Epithelial cell of esophagus (primary cell): ENCODE data around the gene SLC35F4.
A peak's percentile ranks its signal among the peaks of the same experiment; 100 is the strongest.

ENCODE experiments used
- DNase-seq: peaks from one replicate; pipeline ENCODE4 v3.0.0; 2010; ENCODE audit warnings: low read depth
- H3K4me3 ChIP-seq: 2 replicates; pipeline ENCODE4 v1.5.1; 2011; ENCODE audit warnings: mild to moderate bottlenecking, low read length, control low read depth
- TF ChIP-seq, protein P1 (sequence below): IDR thresholded peaks from 2 replicates; pipeline ENCODE4 v1.5.1; 2011; ENCODE audit warnings: low read depth, mild to moderate bottlenecking, low read length, control low read depth, inconsistent platforms; ENCODE audit not compliant: insufficient read depth; ENCODE audit errors: missing control alignments

The SLC35F4 gene

DNA sequence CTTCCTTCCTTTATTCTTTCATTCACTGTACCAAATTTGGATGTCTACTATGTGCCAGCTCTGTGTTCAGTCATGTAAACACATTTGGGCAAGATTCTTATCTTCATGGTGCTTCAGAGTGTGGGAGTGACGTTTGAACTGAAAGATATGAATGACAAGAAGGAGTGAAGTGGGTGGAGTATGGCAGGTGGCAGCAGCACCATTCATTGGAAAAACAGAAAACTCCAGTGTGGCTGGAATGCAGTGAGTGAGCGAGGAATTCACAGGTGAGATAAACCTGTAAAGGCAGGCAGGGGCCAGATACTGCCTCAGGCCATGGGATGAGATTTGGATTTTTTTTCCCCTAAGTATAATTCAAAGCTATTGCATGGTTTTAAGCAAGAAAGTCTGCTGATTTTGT lies 231.6 kb downstream of the SLC35F4 start:
- TF ChIP-seq, protein P1, sequence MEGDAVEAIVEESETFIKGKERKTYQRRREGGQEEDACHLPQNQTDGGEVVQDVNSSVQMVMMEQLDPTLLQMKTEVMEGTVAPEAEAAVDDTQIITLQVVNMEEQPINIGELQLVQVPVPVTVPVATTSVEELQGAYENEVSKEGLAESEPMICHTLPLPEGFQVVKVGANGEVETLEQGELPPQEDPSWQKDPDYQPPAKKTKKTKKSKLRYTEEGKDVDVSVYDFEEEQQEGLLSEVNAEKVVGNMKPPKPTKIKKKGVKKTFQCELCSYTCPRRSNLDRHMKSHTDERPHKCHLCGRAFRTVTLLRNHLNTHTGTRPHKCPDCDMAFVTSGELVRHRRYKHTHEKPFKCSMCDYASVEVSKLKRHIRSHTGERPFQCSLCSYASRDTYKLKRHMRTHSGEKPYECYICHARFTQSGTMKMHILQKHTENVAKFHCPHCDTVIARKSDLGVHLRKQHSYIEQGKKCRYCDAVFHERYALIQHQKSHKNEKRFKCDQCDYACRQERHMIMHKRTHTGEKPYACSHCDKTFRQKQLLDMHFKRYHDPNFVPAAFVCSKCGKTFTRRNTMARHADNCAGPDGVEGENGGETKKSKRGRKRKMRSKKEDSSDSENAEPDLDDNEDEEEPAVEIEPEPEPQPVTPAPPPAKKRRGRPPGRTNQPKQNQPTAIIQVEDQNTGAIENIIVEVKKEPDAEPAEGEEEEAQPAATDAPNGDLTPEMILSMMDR, result no peak
- peak; percentile 7 for DNase-seq
- no peak overlapping the region for H3K4me3 ChIP-seq

DNA sequence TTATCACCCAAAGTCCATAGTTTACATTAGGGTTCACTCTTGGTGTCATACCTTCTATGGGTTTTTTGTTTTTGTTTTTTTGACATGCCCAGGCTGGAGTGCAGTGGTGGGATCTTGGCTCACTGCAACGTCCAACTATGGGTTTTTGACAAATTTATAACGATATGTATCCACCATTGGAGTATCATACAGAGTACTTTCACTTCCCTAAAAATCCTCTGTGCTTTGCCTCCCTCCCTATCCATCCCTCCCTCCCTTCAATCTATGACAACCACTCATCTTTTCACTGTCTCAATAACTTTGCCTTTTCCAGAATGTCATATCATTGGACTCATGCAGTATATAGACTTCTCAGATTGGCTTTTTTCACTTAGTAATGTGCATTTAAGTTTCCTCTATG lies 233.2 kb downstream of the SLC35F4 start:
- H3K4me3 ChIP-seq, result no peak overlapping the region
- TF ChIP-seq, protein P1, result no peak
- DNase-seq, result no peak

DNA sequence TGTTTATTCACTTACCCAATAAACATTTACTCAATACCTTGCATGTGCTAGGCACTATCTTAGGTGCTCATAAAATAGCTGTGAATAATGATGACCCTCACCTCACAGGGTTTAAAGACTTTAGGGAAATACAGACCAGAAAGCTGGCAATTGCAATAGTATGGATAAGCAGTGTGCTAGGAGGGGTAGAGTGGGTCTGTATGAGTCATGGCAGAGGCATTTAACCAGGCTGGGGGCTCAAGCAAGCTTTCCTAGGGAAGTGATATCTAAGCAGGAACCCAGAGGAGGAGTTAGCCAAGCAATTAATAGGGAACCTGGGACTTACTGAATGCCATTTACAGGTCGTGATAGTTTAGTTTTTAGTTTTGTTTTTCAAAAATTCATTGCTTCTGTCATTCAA lies 248.4 kb downstream of the SLC35F4 start:
- TF ChIP-seq, protein P1, result no peak
- DNase-seq, result no peak

DNA sequence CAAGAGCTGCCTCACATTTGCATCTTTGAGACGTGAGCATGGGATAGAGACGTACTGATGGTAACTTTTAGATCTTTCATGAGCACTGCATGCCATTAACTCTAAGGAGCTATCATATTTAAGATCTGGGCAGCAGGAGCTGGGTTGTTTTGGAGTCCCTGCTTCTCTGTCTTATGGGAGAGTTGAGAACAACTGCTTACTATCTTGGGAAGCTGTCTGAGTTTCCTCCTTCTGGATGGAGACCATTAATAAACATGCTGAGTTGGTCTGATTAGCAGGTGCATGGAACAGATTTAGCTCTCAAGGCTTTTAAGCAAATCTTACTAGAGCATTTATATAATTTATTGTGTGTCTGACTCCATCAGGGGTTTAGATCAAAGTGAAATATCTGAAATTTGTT lies 252.9 kb downstream of the SLC35F4 start:
- no peak overlapping the region for H3K4me3 ChIP-seq
- TF ChIP-seq, protein P1, result no peak
- no peak for DNase-seq

More for the DNA sequence above, 248.4 kb downstream of the SLC35F4 start:
- H3K4me3 ChIP-seq, result no peak overlapping the region

DNA sequence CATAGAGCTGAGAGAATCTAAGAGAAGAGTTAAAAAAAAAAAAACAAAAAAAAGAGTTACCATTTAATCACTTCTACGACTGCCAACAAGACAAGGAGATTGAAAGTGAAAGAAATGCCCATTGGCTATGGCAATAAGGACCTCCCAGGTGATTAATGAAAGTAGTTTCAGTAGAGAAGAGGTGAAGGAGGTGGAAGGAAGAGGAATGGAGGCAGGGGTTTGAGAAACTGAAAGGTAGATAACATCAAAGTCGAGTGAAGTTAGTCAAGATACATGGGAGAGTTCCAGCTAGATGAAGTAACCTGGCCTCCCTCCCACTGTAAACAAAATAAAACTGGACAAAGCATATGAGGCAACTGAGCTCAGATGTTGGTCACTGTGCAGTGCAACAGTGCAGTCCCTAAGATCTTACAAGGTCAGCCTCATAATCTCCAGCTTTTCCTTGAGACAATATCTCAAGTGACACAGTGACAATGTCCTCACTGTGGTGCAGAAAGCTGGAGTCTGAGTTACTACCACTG lies 254.3 kb downstream of the SLC35F4 start:
- TF ChIP-seq, protein P1, result no peak
- no peak overlapping the region for H3K4me3 ChIP-seq
- no peak for DNase-seq

DNA sequence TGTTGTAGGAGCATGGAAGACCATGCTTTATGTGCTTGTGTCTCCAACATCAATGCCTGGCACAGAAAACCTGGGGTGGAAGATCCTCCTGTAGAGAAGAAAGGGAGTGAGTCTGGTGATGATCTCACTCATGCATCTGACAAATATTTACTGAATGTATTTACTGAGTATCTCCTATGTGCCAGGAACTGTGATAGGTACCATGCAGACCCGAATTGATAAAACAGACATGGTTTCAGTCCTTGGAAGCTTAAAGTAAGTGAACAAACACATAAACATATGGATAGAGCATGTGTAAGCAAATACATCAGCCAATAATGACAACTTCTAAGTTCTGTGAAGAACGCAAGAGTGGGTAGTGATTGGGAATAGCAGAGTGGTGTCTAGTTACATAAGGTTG lies 255.3 kb downstream of the SLC35F4 start:
- DNase-seq, result no peak
- TF ChIP-seq, protein P1, result no peak
- H3K4me3 ChIP-seq, result no peak overlapping the region
